Stimulated activated CD4-positive, alpha-beta T cell treated with anti-CD3 and anti-CD28 coated beads, Interleukin-2, amount 100 ng/mL, for 4 hours (primary cell): ENCODE data around the gene EXO5.
"Not testable (repeated sequence)": the region's sequence is repeated elsewhere in the genome, so short reads cannot be mapped to it uniquely, and the experiment has no call there.

ENCODE experiments used
- DNase-seq: peaks from one replicate; pipeline ENCODE4 v3.0.0-alpha.2; 2020; ENCODE audit warnings: low read depth

The EXO5 gene

GRCh38 chr1:40508375-40509341, at the start of gene EXO5:
EXO5 (plus strand) TSS chr1:40508767; CDS start chr1:40514545, 5,778 bp downstream.
- peak; percentile 83 for DNase-seq

- no peak for DNase-seq
Observed at GRCh38 chr1:40462956-40463590, 45.5 kb upstream of the EXO5 start.

GRCh38 chr1:40469327-40469726, 39.2 kb upstream of the EXO5 start:
- DNase-seq, result no peak

- DNase-seq, result no peak
Observed at GRCh38 chr1:40475268-40475667, 33.3 kb upstream of the EXO5 start.

GRCh38 chr1:40476924-40477677, 31.5 kb upstream of the EXO5 start, which contains the start of gene ZFP69:
ZFP69 (plus strand) TSS chr1:40477290; CDS start chr1:40479362, 2,072 bp downstream.
- peak; percentile 61 for DNase-seq

- no peak for DNase-seq
Observed at GRCh38 chr1:40477678-40478053, 30.9 kb upstream of the EXO5 start.

- no peak for DNase-seq
Observed at GRCh38 chr1:40478276-40478675, 30.3 kb upstream of the EXO5 start.

- DNase-seq, result no peak
Observed at GRCh38 chr1:40479156-40479555, 29.4 kb upstream of the EXO5 start.

- no peak for DNase-seq
Observed at GRCh38 chr1:40495315-40495903, 13.2 kb upstream of the EXO5 start.

- DNase-seq, result not testable (repeated sequence)
Observed at GRCh38 chr1:40502651-40503050, 5.9 kb upstream of the EXO5 start.

- no peak for DNase-seq
Observed at GRCh38 chr1:40507973-40508372, 594 bp upstream of the EXO5 start.

- no peak for DNase-seq
Observed at GRCh38 chr1:40519517-40519916, 10.9 kb downstream of the EXO5 start.

- DNase-seq, result no peak
Observed at GRCh38 chr1:40530735-40531380, 22.3 kb downstream of the EXO5 start.

- DNase-seq, result peak; percentile 82
Observed at GRCh38 chr1:40531381-40532061, 23.0 kb downstream of the EXO5 start, which contains the start of gene ZNF684. ZNF684 (plus strand) TSS chr1:40531637; CDS start chr1:40533167, 1,530 bp downstream.

GRCh38 chr1:40532062-40532389, 23.5 kb downstream of the EXO5 start:
- no peak for DNase-seq

- no peak for DNase-seq
Observed at GRCh38 chr1:40532844-40533424, 24.4 kb downstream of the EXO5 start.

GRCh38 chr1:40534589-40534988, 26.0 kb downstream of the EXO5 start:
- DNase-seq, result no peak

GRCh38 chr1:40535732-40536131, 27.2 kb downstream of the EXO5 start:
- no peak for DNase-seq

- DNase-seq, result no peak
Observed at GRCh38 chr1:40539338-40539737, 30.8 kb downstream of the EXO5 start.

- no peak for DNase-seq
Observed at GRCh38 chr1:40546957-40547356, 38.4 kb downstream of the EXO5 start.

GRCh38 chr1:40553017-40553416, 44.5 kb downstream of the EXO5 start:
- no peak for DNase-seq
